ENCODE data around the gene DOCK2. TPM values are rescaled to one million over a fixed set of nuclear protein-coding genes. Genes with fewer than 3 reads are reported as not detected.

The DOCK2 gene
- total RNA-seq, 1 donor from 2014 or later = 1.1 TPM

GRCh38 chr5:170110403-170111087 is 473.5 kb downstream of the DOCK2 start:
- H3K4me1 ChIP-seq = peaks cover 28% of the 10 kb centered on the region
- H3K4me3 Mint-ChIP-seq = no peak overlapping the region
- TF ChIP-seq EZH2phosphoT487 (IDR thresholded peaks at IDR 0.05) = no peak
- no peak for TF ChIP-seq CTCF (IDR thresholded peaks at IDR 0.05)

DNA sequence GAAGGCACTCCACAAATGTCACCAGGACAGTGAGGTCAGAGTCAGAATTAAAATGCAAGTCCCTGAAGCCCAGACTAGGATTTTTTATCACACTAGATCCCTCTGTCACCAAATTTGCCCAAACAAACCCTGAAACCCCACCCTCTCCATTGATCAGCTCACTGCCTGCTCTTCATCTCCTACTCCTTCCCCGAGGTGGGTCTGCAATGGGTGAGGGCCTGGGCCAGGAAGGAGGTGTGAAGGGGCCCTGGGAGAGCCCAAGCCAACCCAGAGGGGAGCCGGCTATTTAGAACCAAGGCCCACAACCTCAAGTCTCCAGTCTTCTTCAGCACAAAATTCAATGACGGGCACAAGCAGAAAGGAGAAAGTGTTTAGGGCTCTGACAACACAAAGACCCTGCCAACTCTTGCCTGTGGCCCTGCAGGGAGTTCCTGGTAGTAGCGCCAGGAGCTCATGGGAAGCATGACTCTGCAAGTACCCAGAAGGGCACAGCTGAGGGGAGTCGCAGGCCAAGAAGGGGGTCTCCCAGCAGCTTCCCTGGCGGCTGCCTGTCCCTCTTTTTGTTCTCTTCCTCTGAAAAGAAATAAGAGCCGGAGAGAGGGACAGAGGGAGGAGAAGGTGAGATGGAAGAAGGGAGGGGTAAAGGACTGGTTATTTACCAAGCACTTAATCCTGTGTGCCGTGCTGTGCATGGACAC is 474.2 kb downstream of the DOCK2 start:
- Histone ChIP-seq H3K79me2 (ENCODE audit: low read depth) (no peaks in the 10 kb centered on the region), H3K4me2 (no peak overlapping the region), H3F3A (ENCODE audit: low read depth) (peaks cover 8% of the 10 kb centered on the region), H3K9me3 (ENCODE audit: low read depth) (no peaks in the 10 kb centered on the region), H3K4me1 (peaks cover 28% of the 10 kb centered on the region), H3K36me3 (no peaks in the 10 kb centered on the region), H3K27me3 (peaks cover 68% of the 10 kb centered on the region), H3K9ac (no peak overlapping the region), H3K27ac (no peak overlapping the region), H3K4me3 (no peak overlapping the region), H2AFZ (replicated peaks) (no peak overlapping the region), H4K20me1 (ENCODE audit: low read depth) (no peaks in the 10 kb centered on the region)
- Mint-ChIP-seq H3K36me3 (no peaks in the 10 kb centered on the region), H3K27me3 (ENCODE audit: insufficient read depth, low read depth) (peaks cover 9% of the 10 kb centered on the region), H3K9me3 (peaks cover 5% of the 10 kb centered on the region), H3K4me3 (no peak overlapping the region), H3K27ac (no peak overlapping the region), H3K4me1 (peaks cover 33% of the 10 kb centered on the region)
- DNase-seq (ENCODE audit: low spot score) = no peak
- TF ChIP-seq EZH2phosphoT487 (IDR thresholded peaks at IDR 0.05) (no peak), CTCF (IDR thresholded peaks at IDR 0.05) (no peak), EZH2 (IDR thresholded peaks at IDR 0.05) (no peak)

More at GRCh38 chr5:170110403-170111087, 473.5 kb downstream of the DOCK2 start:
- H4K20me1 ChIP-seq (ENCODE audit: low read depth) = no peaks in the 10 kb centered on the region
- no peaks in the 10 kb centered on the region for H3K79me2 ChIP-seq (ENCODE audit: low read depth)
- no peaks in the 10 kb centered on the region for H3K9me3 ChIP-seq (ENCODE audit: low read depth)
- no peaks in the 10 kb centered on the region for H3K36me3 Mint-ChIP-seq
- no peak for DNase-seq (ENCODE audit: low spot score)
- no peak overlapping the region for H3K4me3 ChIP-seq
- peaks cover 2% of the 10 kb centered on the region for H3K9me3 Mint-ChIP-seq
- peaks cover 9% of the 10 kb centered on the region for H3K27me3 Mint-ChIP-seq (ENCODE audit: insufficient read depth, low read depth)
- H3K4me1 Mint-ChIP-seq = peaks cover 33% of the 10 kb centered on the region
- H3K36me3 ChIP-seq = no peaks in the 10 kb centered on the region
- peaks cover 75% of the 10 kb centered on the region for H3K27me3 ChIP-seq
- peaks cover 8% of the 10 kb centered on the region for H3F3A ChIP-seq (ENCODE audit: low read depth)
- no peak overlapping the region for H3K27ac Mint-ChIP-seq
- H3K9ac ChIP-seq = no peak overlapping the region
- H2AFZ ChIP-seq (replicated peaks) = no peak overlapping the region
- H3K27ac ChIP-seq = no peak overlapping the region
- H3K4me2 ChIP-seq = no peak overlapping the region

DNA sequence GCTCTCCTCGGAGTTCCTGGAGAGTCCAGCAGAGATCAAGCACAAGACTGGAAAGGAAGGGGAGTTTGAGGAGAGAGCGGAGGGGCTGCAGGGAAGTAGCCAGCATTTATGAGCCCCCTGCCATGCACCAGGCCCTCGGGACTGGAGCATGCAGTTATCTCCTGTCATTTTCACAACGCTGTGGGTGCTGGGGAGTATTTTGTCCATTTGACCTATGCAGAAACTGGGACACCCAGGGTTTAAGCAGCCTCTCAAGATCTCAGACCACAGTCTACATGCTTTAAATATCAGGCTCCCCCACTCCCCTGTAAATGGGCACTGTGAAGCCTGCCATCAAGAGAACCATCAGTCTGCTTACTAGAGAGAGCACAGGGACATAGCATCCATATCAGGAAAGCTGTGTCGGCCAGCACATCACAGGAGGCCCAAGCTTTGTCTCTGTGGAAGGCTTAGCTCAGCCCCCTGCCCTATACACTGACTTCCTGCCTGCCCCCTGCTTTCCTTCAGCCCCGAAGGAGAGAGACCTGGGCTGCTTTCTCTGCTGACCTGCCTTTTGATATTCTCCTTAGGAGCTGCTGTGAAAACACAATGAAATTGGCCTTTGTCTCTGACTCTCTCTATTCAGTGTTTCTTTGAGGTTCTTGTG is 475.9 kb downstream of the DOCK2 start:
- no peak for DNase-seq (ENCODE audit: low spot score)
- Mint-ChIP-seq H3K4me1 (peaks cover 33% of the 10 kb centered on the region), H3K9me3 (peaks cover 5% of the 10 kb centered on the region), H3K27me3 (ENCODE audit: insufficient read depth, low read depth) (peaks cover 7% of the 10 kb centered on the region), H3K27ac (peak overlapping the region; percentile 47), H3K4me3 (no peak overlapping the region), H3K36me3 (no peaks in the 10 kb centered on the region)
- peaks cover 51% of the 10 kb centered on the region for H3K27me3 ChIP-seq
- H2AFZ ChIP-seq (replicated peaks) = peak overlapping the region; percentile 82
- H3K9ac ChIP-seq = no peak overlapping the region
- no peaks in the 10 kb centered on the region for H3K79me2 ChIP-seq (ENCODE audit: low read depth)
- H3K9me3 ChIP-seq (ENCODE audit: low read depth) = no peaks in the 10 kb centered on the region
- H4K20me1 ChIP-seq (ENCODE audit: low read depth) = no peaks in the 10 kb centered on the region
- H3K4me1 ChIP-seq = peaks cover 28% of the 10 kb centered on the region
- peak overlapping the region; percentile 23 for H3K4me2 ChIP-seq
- H3F3A ChIP-seq (ENCODE audit: low read depth) = peaks cover 8% of the 10 kb centered on the region
- H3K4me3 ChIP-seq = no peak overlapping the region
- no peak for TF ChIP-seq CTCF (IDR thresholded peaks at IDR 0.05)
- no peak for TF ChIP-seq EZH2phosphoT487 (IDR thresholded peaks at IDR 0.05)
- TF ChIP-seq EZH2 (IDR thresholded peaks at IDR 0.05) = no peak
- no peaks in the 10 kb centered on the region for H3K36me3 ChIP-seq
- H3K27ac ChIP-seq = no peak overlapping the region

Measured in neural progenitor cell (in vitro differentiated cells).